Measurements from ENCODE around the gene KIAA1958. TPM values are rescaled to one million over a fixed set of nuclear protein-coding genes. Genes with fewer than 3 reads are reported as not detected.

Gene KIAA1958
- total RNA-seq = 1.4 and 1.8 TPM in 2 replicates
- polyA plus RNA-seq (2012) = 1.1 TPM

GRCh38 chr9:112486221-112487007 is at the start of gene KIAA1958:
Gene KIAA1958, plus strand, starts transcription at chr9:112486827. Its CDS starts 87,254 bp downstream, at chr9:112574081.
- peak; percentile 76 for DNase-seq (ENCODE audit: low read depth)

GRCh38 chr9:112437406-112437805 is 49.2 kb upstream of the KIAA1958 start:
- peak; percentile 60 for DNase-seq (ENCODE audit: low read depth)

GRCh38 chr9:112439171-112439570 is 47.5 kb upstream of the KIAA1958 start:
- DNase-seq (ENCODE audit: low read depth) = no peak

DNA sequence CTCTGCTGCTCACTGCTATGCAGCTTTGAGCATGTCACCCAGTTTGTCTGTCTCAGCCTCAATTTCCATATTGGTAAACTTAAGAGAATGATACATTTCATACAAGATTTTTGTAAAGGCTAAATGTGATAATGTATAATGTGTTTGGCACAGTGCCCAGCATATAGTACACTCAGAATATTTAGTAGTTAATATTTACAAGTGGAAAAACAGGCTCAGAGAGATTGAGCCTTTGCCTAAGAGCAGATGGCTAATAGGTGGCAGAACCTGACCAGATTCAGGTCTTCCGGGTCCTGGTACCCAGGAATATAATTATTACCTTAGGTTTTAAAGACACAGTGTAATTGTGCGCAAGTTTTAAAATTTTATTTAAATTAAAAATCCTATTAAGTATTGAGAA is 46.8 kb upstream of the KIAA1958 start:
- DNase-seq (ENCODE audit: low read depth) = no peak

DNA sequence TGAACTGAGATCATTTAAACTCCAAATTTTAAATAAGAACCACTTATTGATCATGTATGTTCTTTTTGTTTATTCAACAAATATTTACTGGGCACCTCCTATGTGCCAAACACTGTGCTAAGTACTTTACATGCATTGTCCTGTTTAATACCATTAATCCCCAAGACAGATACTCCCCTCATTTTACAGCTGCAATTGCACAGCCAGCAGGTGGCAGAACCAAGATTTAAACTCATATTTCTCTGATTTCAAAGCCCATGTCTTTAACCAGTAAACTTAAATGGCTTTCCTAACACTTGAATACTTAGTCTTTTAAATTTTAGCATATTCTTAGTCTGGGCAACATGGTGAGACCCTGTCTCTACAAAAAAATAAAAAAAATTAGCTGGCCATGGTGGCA is 43.4 kb upstream of the KIAA1958 start:
- no peak for DNase-seq (ENCODE audit: low read depth)

GRCh38 chr9:112443636-112444035 is 43.0 kb upstream of the KIAA1958 start:
- DNase-seq (ENCODE audit: low read depth) = no peak

GRCh38 chr9:112445196-112445595 is 41.4 kb upstream of the KIAA1958 start:
- DNase-seq (ENCODE audit: low read depth) = no peak

GRCh38 chr9:112446080-112446479 is 40.5 kb upstream of the KIAA1958 start:
- DNase-seq (ENCODE audit: low read depth) = no peak

GRCh38 chr9:112446526-112446925 is 40.1 kb upstream of the KIAA1958 start:
- DNase-seq (ENCODE audit: low read depth) = no peak

GRCh38 chr9:112447283-112447761 is 39.3 kb upstream of the KIAA1958 start:
- peak; percentile 16 for DNase-seq (ENCODE audit: low read depth)

DNA sequence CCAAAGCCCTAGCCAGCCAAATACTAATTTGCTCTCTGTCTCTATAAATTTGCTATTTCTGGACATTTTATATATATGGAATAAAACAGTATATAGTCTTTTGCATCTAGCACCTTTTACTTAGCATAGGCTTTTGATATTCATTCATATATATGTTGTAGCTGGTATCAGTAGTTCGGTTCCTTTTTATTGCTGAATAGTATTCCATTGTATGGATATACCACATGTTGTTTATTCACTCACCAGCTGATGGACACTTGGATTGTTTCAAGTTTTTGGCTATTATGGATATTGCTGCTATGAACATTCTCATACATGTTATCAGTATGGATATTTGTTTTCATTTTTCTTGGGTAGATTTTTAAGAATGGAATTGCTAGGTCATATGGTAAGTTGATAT is 23.8 kb upstream of the KIAA1958 start:
- no peak for DNase-seq (ENCODE audit: low read depth)

DNA sequence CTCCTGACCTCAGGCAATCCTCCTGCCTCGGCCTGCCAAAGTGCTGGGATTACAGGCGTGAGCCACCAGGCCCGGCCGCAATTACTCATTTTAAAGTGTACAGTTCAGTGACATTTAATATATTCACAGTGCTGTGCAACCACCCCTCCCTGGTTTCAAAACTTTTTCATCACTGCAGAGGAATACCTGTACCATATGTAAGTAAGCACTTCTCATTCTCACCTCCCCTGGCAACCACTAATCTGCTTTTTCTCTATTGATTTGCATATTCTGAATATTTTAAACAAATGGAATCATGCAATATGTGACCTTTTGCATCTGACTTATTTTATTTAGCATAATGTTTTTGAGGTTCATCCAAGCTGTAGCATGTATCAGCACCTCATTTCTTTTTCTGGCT is 21.3 kb upstream of the KIAA1958 start:
- no peak for DNase-seq (ENCODE audit: low read depth)

GRCh38 chr9:112472996-112473395 is 13.6 kb upstream of the KIAA1958 start:
- DNase-seq (ENCODE audit: low read depth) = no peak

GRCh38 chr9:112473986-112474385 is 12.6 kb upstream of the KIAA1958 start:
- no peak for DNase-seq (ENCODE audit: low read depth)

DNA sequence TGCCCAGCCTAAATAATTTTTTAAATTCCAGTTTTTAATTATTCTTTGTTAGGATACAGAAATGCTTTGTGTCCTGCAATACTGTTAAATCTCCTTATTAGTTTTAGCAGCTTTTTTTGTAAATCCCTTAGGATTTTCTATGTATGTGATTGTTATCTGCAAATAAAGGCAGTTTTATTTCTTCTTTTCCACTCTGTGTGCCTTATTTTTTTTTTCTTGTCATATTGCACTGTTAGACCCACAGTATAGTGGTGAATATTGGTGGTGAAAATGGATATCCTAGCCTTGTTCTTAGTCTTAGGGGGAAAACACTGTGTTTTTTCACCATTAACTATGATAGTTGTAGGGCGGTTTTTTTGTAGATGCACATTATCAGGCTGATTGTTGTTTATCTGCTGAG is 11.3 kb upstream of the KIAA1958 start:
- no peak for DNase-seq (ENCODE audit: low read depth)

DNA sequence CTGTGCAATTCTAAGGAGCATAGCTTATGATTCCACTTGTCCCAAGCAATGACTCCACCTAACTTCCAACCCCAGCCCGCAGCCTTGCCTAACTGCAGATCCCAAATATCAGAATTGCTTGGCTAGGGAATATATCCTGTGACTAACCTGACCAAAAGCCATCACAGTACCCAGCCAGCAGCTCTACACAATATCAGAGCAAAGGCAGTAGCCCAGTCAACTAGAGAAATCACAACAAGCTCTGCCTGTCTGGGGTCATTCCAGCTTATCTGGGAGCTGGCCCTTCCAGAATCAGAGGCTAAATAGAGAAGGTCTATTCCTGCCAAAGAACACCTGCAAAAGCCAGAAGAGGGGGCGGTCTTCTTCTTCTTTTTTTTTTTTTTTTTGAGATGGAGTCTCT is 9.3 kb upstream of the KIAA1958 start:
- DNase-seq (ENCODE audit: low read depth) = no peak

DNA sequence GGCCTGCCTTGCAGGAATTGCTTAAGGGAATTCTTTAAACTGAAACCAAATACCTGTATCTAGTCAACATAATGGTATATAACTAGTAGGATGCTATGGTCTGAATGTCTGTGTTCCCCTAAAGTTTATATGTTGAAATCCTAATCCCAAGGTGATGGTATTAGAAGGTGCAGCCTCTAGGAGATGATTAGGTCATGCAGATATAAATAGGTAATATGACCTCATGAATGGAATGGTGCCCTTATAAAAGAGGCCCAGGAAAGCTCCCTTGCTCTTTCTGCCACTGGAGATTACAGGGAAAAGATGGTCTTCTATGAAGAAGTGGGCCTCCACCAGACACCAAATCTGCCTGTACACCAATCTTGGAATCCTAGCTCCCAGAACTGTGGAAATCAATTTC is 7.4 kb upstream of the KIAA1958 start:
- peak; percentile 25 for DNase-seq (ENCODE audit: low read depth)

DNA sequence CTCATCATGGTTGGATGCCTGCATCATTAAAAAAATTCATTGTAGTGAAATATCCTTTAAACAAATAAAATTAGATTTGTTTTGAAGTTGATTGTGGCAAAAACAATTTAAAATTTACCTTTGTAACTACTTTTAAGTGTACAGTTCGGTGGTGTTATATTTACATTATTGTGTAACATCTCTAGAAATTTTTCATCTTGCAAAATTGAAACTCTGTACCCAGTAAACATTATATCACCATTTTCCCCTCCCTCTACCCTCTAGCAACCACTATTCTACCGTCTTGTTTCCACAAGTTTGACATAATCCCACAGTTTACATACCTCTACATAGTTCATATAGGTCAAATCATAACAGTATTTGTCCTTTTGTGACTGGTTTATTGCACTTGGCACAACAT is 2.0 kb upstream of the KIAA1958 start:
- DNase-seq (ENCODE audit: low read depth) = no peak

DNA sequence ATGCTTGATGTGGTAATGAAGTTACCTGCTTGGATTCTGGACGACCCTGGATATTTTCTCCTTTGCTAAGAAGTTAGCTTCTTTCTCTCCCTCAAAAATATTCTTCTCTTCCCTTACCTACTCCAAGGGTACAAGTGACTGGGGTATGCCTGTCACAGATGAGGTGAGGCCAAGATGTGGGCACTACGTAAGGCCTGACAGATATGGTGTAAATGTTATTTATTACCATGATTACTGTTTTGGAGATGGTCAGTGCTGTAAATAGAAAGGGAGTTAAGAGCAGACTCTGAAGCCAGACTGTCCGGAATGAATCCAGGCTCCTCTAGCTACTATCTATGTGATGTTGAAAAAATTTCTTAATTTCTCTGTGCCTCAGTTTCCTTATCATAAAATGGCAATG is 1.1 kb upstream of the KIAA1958 start:
- no peak for DNase-seq (ENCODE audit: low read depth)

- peak; percentile 45 for DNase-seq (ENCODE audit: low read depth)
Observed at GRCh38 chr9:112487008-112487798, 576 bp downstream of the KIAA1958 start.

GRCh38 chr9:112487799-112488340 is 1.2 kb downstream of the KIAA1958 start:
- no peak for DNase-seq (ENCODE audit: low read depth)

DNA sequence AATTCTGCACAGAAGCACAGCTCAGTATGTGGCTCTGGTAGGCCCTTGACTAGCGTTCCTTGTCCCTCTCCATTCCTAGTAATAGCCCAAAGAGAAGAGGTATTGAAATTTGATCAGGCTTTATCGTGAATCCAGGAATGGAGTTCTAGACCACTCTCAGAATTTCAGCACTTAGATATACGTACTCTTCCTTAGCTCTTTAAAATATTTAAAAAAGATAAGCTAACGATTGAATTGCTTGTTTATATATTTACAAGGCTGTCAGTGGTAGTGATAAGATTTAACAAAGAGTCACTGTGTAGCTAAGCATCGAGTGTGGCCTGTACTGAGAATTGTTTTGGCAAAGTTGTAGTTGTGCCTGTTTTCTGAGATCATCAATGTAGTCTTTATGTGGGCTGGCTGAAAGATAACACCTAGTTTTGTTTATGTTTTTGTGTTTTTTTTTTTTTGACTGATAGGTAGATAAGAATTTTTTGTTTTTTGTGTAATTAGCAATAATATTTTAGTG is 2.5 kb downstream of the KIAA1958 start:
- DNase-seq (ENCODE audit: low read depth) = no peak

Data from myocyte (in vitro differentiated cells).